HepG2 (cell line): ENCODE measurements around the gene SLC35D2. TPM values are rescaled to one million over a fixed set of nuclear protein-coding genes. Genes with fewer than 3 reads are reported as not detected.

Source experiments
- CENPT ChIP-seq: sonication (generic); formaldehyde crosslinking; IDR thresholded peaks from 2 replicates; pipeline ENCODE4 v1.8.0; 2022; ENCODE audit warnings: low read depth, mild to moderate bottlenecking, moderate library complexity, missing genetic modification reagents
- ELF3 ChIP-seq: IDR thresholded peaks from 2 replicates; pipeline ENCODE4 v1.6.1; 2016; ENCODE audit warnings: missing genetic modification reagents, missing compliant biosample characterization
- IKZF5 ChIP-seq: IDR thresholded peaks from 2 replicates; pipeline ENCODE4 v1.6.1; 2018; ENCODE audit warnings: missing genetic modification reagents, mild to moderate bottlenecking, missing compliant biosample characterization
- MED1 ChIP-seq: sonication (generic); formaldehyde crosslinking; IDR thresholded peaks from 2 replicates; pipeline ENCODE4 v1.4.0; 2020; ENCODE audit warnings: missing genetic modification reagents
- NFYC ChIP-seq: IDR thresholded peaks from 2 replicates; pipeline ENCODE4 v1.6.1; 2016; ENCODE audit warnings: missing genetic modification reagents, missing compliant biosample characterization
- POGZ ChIP-seq: sonication (generic); formaldehyde crosslinking; IDR thresholded peaks from 2 replicates; pipeline ENCODE4 v1.4.0; 2020; ENCODE audit warnings: mild to moderate bottlenecking, missing genetic modification reagents
- SKI ChIP-seq: fragments of 450-650 bp; IDR thresholded peaks from one replicate; pipeline ENCODE4 v1.6.1; 2018; ENCODE audit warnings: mild to moderate bottlenecking; ENCODE audit not compliant: partially characterized antibody
- SMC3 ChIP-seq: IDR thresholded peaks from 2 replicates; pipeline ENCODE4 v1.6.1; 2011; ENCODE audit warnings: low read length, improper control_type of control experiment
- SP4 ChIP-seq: sonication (generic); formaldehyde crosslinking; IDR thresholded peaks from 2 replicates; pipeline ENCODE4 v1.8.1; 2023; ENCODE audit warnings: mild to moderate bottlenecking, missing genetic modification reagents
- SRY ChIP-seq: sonication (generic); formaldehyde crosslinking; IDR thresholded peaks from 2 replicates; pipeline ENCODE4 v1.8.0; 2022; ENCODE audit warnings: mild to moderate bottlenecking, missing genetic modification reagents
- ZIK1 ChIP-seq: sonication (generic); formaldehyde crosslinking; IDR thresholded peaks from 2 replicates; pipeline ENCODE4 v1.5.0; 2020; ENCODE audit warnings: mild to moderate bottlenecking, low read depth, missing genetic modification reagents, borderline replicate concordance
- ZNF274 ChIP-seq: sonication (generic); formaldehyde crosslinking; IDR thresholded peaks from 2 replicates; pipeline ENCODE4 v1.5.1; 2020; ENCODE audit warnings: mild to moderate bottlenecking, missing genetic modification reagents
- ZNF550 ChIP-seq: sonication (generic); formaldehyde crosslinking; IDR thresholded peaks from 2 replicates; pipeline ENCODE4 v1.4.0; 2020; ENCODE audit warnings: mild to moderate bottlenecking, missing genetic modification reagents, borderline replicate concordance
- ZNF605 ChIP-seq: sonication (generic); formaldehyde crosslinking; IDR thresholded peaks from 2 replicates; pipeline ENCODE4 v1.8.0; 2022; ENCODE audit warnings: mild to moderate bottlenecking, missing genetic modification reagents
- ZSCAN12 ChIP-seq: sonication (generic); formaldehyde crosslinking; IDR thresholded peaks from 2 replicates; pipeline ENCODE4 v1.9.0; 2021; ENCODE audit warnings: mild to moderate bottlenecking, missing genetic modification reagents
- polyA plus RNA-seq, 8 experiments: library from polyadenylated mRNA; depleted of rRNA in 3 of 8; stranded (reverse) in 7 of 8; unstranded in 1 of 8; fragments of >200 nt; fragmentation: Illumina TruSeq in 4 of 8; extraction: Trizol in 4 of 8; gene quantifications; 2 replicates each; pipeline versions ENCODE4 v1.2.1 to v1.2.3, GENCODE V29; 2011 to 2016; ENCODE audit warnings: low read depth in 4 of 8, missing spikeins in 1 of 8, mixed read lengths in 1 of 8; ENCODE audit not compliant: insufficient read depth in 1 of 8
- total RNA-seq, 5 experiments: library from RNA; depleted of rRNA; stranded (reverse); fragments of >200 nt; fragmentation: Illumina TruSeq; extraction: Trizol; gene quantifications; 2 replicates each; pipeline ENCODE4 v1.2.3, GENCODE V29; 2016; ENCODE audit warnings: low read depth in 1 of 5
- TF ChIP-seq, protein P1 (sequence below): sonication (generic); formaldehyde crosslinking; IDR thresholded peaks from 2 replicates; pipeline ENCODE4 v1.4.0; 2020; ENCODE audit warnings: mild to moderate bottlenecking, missing genetic modification reagents

The SLC35D2 gene
- total and polyA plus RNA-seq, 2 of the 13 experiments (the other 11 are each of a cell fraction or from before 2014, with no cell fraction given) = 96.2 to 103 TPM

DNA sequence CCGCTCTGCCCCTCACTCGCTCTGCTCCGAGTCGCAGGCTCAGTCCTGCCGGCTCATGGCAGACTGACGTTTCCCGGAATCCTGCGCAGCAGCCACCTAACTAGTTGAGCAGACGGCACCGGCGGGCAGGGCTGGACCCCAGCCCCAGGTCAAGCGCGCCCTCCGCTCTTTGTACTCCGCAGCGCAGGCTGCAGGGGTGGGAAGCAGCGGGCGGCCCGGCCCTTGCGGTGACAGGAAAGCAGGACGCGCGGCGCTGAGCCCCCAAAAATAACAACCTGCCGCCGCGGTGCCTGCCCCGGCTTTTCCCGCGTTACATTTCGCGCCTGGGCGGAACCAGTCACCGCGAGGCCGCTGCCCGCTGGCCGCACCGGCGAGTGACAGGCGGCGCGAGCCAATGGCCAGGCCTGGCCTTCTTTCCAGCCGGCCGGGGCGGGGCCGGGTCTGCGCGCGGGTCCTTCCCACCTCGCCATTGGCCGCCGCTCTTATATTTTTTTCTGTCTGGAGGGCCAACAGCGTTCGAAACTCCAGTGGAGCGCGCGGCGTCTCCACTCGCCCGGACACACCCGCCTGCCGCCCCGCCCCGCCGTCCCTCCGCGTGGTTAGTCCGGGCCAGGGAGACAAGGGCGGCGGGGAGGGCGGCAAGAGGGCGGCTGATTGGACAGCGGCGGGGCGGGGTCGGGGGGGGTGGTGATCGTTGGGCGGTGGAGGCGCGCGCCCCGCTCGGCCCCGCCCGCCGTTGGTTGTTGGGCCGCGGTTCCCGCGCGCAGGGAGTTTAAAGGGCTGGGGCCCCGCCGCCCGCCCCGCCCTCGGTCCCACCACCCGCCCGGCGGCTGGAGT, 34.8 kb upstream of the SLC35D2 start, which contains the start of gene ZNF367 (continued):
- TF ChIP-seq, protein P1, sequence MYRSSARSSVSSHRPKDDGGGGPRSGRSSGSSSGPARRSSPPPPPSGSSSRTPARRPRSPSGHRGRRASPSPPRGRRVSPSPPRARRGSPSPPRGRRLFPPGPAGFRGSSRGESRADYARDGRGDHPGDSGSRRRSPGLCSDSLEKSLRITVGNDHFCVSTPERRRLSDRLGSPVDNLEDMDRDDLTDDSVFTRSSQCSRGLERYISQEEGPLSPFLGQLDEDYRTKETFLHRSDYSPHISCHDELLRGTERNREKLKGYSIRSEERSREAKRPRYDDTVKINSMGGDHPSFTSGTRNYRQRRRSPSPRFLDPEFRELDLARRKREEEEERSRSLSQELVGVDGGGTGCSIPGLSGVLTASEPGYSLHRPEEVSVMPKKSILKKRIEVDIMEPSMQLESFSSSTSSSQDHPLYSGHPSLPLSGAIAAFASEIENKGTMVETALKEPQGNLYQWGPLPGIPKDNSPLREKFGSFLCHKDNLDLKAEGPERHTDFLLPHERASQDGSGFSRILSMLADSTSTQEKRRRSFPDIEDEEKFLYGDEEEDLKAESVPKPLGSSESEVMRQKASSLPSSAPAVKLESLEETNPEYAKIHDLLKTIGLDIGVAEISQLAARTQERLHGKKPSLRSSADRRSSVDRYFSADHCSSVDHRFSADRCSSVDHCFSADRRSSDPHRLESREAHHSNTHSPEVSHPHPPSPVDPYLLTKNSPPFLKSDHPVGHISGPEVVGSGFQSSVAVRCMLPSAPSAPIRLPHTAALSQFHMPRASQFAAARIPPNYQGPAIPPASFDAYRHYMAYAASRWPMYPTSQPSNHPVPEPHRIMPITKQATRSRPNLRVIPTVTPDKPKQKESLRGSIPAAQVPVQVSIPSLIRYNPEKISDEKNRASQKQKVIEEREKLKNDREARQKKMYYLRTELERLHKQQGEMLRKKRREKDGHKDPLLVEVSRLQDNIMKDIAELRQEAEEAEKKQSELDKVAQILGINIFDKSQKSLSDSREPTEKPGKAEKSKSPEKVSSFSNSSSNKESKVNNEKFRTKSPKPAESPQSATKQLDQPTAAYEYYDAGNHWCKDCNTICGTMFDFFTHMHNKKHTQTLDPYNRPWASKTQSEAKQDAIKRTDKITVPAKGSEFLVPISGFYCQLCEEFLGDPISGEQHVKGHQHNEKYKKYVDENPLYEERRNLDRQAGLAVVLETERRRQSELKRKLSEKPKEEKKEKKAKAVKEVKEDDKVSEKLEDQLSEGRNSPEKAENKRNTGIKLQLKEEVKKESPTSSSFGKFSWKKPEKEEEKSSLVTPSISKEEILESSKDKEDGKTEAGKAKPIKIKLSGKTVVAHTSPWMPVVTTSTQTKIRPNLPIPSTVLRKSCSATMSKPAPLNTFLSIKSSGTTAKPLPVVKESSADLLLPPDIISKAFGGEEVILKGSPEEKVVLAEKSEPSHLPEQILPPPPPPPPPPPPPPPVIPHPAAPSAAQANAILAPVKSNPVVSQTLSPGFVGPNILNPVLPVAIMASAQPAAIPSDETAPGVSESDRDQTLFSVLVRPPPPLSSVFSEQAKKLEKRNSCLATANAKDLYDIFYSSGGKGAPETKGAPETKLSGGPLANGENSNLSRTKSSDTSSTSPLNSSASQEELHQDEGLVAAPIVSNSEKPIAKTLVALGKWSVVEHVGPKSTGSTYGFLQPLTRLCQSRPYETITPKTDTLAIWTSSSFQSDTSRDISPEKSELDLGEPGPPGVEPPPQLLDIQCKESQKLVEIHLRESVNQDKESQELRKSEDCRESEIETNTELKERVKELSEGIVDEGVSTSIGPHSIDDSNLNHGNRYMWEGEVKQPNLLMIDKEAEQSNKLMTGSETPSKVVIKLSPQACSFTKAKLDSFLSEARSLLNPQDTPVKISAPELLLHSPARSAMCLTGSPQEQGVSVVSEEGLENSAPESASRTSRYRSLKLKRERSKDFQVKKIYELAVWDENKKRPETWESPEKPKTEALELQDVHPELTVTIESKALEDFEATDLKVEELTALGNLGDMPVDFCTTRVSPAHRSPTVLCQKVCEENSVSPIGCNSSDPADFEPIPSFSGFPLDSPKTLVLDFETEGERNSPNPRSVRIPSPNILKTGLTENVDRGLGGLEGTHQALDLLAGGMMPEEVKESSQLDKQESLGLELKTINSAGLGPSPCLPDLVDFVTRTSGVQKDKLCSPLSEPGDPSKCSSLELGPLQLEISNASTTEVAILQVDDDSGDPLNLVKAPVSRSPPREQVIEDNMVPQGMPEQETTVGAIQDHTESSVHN = peak; percentile 50; the same call in 1 of the 2 replicates
- TF ChIP-seq CENPT = 0 out of 2 replicates have a peak, but pooled peaks have one; percentile 23
- peak; percentile 60 for TF ChIP-seq ZNF605 (CRISPR knock-in tag)
- no peak for TF ChIP-seq ELF3 (CRISPR knock-in tag)
- 0 out of 2 replicates have a peak, but pooled peaks have one; percentile 9 for TF ChIP-seq IKZF5
- TF ChIP-seq POGZ = no peak
- no peak for TF ChIP-seq ZSCAN12 (CRISPR knock-in tag)
- no peak for TF ChIP-seq ZIK1 (CRISPR knock-in tag)
- peak; percentile 63 for TF ChIP-seq MED1
- peak; percentile 53 for TF ChIP-seq SKI
- TF ChIP-seq SMC3 = no peak
- peak; percentile 94 for TF ChIP-seq NFYC (CRISPR knock-in tag)
- TF ChIP-seq SP4 (CRISPR knock-in tag) = peak; percentile 87
- peak; percentile 69; the same call in 1 of the 2 replicates for TF ChIP-seq SRY (CRISPR knock-in tag)
- TF ChIP-seq ZNF550 (CRISPR knock-in tag) = no peak
- TF ChIP-seq ZNF274 (CRISPR knock-in tag) = peak; percentile 65; the same call in 1 of the 2 replicates
